HCT116 (cell line): ENCODE measurements around the gene NAA25.

Experiments used
- EGR1 ChIP-seq: IDR thresholded peaks from 2 replicates; pipeline ENCODE4 v1.6.1; 2012; ENCODE audit warnings: low read depth
- EZH2 ChIP-seq: fragments of 200-600 bp; sonication (generic); IDR thresholded peaks from 2 replicates; pipeline ENCODE4 v1.6.1; 2017; ENCODE audit warnings: antibody characterized with exemption, mixed run types
- EZH2phosphoT487 ChIP-seq: fragments of 200-600 bp; IDR thresholded peaks from 2 replicates; pipeline ENCODE4 v1.6.1; 2018; ENCODE audit warnings: antibody characterized with exemption, borderline replicate concordance
- JUND ChIP-seq: IDR thresholded peaks from 2 replicates; pipeline ENCODE4 v1.6.1; 2012
- MAX ChIP-seq: IDR thresholded peaks from 2 replicates; pipeline ENCODE4 v1.6.1; 2012
- POLR2A ChIP-seq: IDR thresholded peaks from 2 replicates; pipeline ENCODE4 v1.7.0; 2011; ENCODE audit warnings: borderline replicate concordance; ENCODE audit not compliant: insufficient read depth, insufficient read length; ENCODE audit errors: extremely low read depth
- POLR2AphosphoS5 ChIP-seq: IDR thresholded peaks from 2 replicates; pipeline ENCODE4 v1.6.1; 2011; ENCODE audit warnings: mild to moderate bottlenecking, low read depth, low read length, moderate library complexity
- RAD21 ChIP-seq: IDR thresholded peaks from 2 replicates; pipeline ENCODE4 v1.6.1; 2012; ENCODE audit warnings: low read depth, mild to moderate bottlenecking
- SRF ChIP-seq: IDR thresholded peaks from 2 replicates; pipeline ENCODE4 v1.6.1; 2012; ENCODE audit warnings: low read depth
- YY1 ChIP-seq: IDR thresholded peaks from 2 replicates; pipeline ENCODE4 v1.6.1; 2011; ENCODE audit warnings: low read length, low read depth, moderate library complexity, mild to moderate bottlenecking; ENCODE audit not compliant: insufficient replicate concordance; ENCODE audit errors: extremely low read depth
- ZFX ChIP-seq: fragments of 450-650 bp; IDR thresholded peaks from 2 replicates; pipeline ENCODE4 v1.6.1; 2017
- ZNF274 ChIP-seq: fragments of 200-500 bp; sonication (Bioruptor generic); IDR thresholded peaks from 2 replicates; pipeline ENCODE4 v1.6.1; 2014; ENCODE audit warnings: mild to moderate bottlenecking, low read depth, low read length, inconsistent platforms
- TF ChIP-seq, protein P1 (sequence below): IDR thresholded peaks from 2 replicates; pipeline ENCODE4 v1.6.1; 2012; ENCODE audit warnings: low read depth
- TF ChIP-seq, protein P2 (sequence below), 3 experiments: fragments of 200-600 bp in 1 of 3; sonication (generic) in 1 of 3; IDR thresholded peaks in 2 of 3; conservative IDR thresholded peaks in 1 of 3; 2 replicates each; pipeline ENCODE4 v1.5.1; 2012 to 2017; ENCODE audit warnings: low read depth in 2 of 3, low read length in 2 of 3, antibody characterized with exemption in 1 of 3, borderline replicate concordance in 1 of 3, control low read depth in 1 of 3, mild to moderate bottlenecking in 1 of 3, mixed read lengths in 1 of 3, mixed run types in 1 of 3, moderate library complexity in 1 of 3; ENCODE audit not compliant: insufficient read depth in 1 of 3

DNA sequence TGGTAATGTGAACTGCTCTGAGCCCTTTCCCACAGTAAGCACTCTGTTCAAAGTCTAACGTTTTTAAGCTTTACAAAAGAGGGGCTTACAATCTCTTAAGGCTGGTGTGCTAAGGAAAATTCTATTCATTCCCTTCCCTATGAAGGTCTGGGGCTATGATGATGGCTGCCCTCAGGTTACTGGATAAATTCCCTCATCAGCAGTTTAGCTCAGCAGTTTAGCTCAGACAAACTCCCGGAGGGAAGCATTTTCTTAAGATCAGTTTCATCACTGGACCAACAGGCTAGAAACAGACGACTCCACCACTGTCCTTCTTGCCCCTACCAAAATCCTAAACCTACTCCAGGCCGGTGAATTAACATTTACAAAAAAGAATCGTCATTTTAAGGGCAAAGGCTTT lies 76.3 kb downstream of the NAA25 start:
- TF ChIP-seq, protein P1, sequence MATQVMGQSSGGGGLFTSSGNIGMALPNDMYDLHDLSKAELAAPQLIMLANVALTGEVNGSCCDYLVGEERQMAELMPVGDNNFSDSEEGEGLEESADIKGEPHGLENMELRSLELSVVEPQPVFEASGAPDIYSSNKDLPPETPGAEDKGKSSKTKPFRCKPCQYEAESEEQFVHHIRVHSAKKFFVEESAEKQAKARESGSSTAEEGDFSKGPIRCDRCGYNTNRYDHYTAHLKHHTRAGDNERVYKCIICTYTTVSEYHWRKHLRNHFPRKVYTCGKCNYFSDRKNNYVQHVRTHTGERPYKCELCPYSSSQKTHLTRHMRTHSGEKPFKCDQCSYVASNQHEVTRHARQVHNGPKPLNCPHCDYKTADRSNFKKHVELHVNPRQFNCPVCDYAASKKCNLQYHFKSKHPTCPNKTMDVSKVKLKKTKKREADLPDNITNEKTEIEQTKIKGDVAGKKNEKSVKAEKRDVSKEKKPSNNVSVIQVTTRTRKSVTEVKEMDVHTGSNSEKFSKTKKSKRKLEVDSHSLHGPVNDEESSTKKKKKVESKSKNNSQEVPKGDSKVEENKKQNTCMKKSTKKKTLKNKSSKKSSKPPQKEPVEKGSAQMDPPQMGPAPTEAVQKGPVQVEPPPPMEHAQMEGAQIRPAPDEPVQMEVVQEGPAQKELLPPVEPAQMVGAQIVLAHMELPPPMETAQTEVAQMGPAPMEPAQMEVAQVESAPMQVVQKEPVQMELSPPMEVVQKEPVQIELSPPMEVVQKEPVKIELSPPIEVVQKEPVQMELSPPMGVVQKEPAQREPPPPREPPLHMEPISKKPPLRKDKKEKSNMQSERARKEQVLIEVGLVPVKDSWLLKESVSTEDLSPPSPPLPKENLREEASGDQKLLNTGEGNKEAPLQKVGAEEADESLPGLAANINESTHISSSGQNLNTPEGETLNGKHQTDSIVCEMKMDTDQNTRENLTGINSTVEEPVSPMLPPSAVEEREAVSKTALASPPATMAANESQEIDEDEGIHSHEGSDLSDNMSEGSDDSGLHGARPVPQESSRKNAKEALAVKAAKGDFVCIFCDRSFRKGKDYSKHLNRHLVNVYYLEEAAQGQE: no peak
- TF ChIP-seq EZH2phosphoT487 (no peak), SRF (no peak), ZNF274 (no peak), RAD21 (no peak), EGR1 (no peak), YY1 (no peak), POLR2AphosphoS5 (no peak), JUND (no peak), POLR2A (no peak), EZH2 (no peak), ZFX (no peak), MAX (no peak)
- TF ChIP-seq, protein P2, sequence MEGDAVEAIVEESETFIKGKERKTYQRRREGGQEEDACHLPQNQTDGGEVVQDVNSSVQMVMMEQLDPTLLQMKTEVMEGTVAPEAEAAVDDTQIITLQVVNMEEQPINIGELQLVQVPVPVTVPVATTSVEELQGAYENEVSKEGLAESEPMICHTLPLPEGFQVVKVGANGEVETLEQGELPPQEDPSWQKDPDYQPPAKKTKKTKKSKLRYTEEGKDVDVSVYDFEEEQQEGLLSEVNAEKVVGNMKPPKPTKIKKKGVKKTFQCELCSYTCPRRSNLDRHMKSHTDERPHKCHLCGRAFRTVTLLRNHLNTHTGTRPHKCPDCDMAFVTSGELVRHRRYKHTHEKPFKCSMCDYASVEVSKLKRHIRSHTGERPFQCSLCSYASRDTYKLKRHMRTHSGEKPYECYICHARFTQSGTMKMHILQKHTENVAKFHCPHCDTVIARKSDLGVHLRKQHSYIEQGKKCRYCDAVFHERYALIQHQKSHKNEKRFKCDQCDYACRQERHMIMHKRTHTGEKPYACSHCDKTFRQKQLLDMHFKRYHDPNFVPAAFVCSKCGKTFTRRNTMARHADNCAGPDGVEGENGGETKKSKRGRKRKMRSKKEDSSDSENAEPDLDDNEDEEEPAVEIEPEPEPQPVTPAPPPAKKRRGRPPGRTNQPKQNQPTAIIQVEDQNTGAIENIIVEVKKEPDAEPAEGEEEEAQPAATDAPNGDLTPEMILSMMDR (IDR thresholded peaks at IDR 0.05 in 2 of 3, conservative IDR thresholded peaks at IDR 0.05 in 1 of 3; ENCODE audit: borderline replicate concordance in 1 of 3, insufficient read depth in 1 of 3, low read depth in 2 of 3, low read length in 2 of 3): no peak
